Gastroesophageal sphincter (tissue), 4 donors: ENCODE data around the gene MYO1G. TPM values are rescaled to one million over a fixed set of nuclear protein-coding genes. Genes with fewer than 3 reads are reported as not detected.
A peak's percentile ranks its signal among the peaks of the same experiment; 100 is the strongest.

Source experiments
- ATAC-seq: fragments of 150-250 bp; one replicate; pipeline ENCODE4 v1.9.1; 2016; ENCODE audit warnings: mild to moderate bottlenecking, moderate library complexity
- H3K27ac ChIP-seq, 4 donors: fragments of 200-600 bp; sonication (generic) in 3 of 4; 1 replicate in 3 of 4; 2 replicates in 1 of 4; pipeline ENCODE4 v1.5.1; 2016 to 2019
- H3K27me3 ChIP-seq: fragments of 200-600 bp; sonication (generic); one replicate; pipeline ENCODE4 v1.5.1; 2019
- H3K36me3 ChIP-seq, 2 donors: fragments of 200-600 bp; sonication (generic); one replicate each; pipeline ENCODE4 v1.5.1; 2019; ENCODE audit warnings: control low read depth in 1 of 2
- H3K4me1 ChIP-seq, 3 donors: fragments of 200-600 bp; sonication (generic); 1 replicate in 2 of 3; 2 replicates in 1 of 3; pipeline ENCODE4 v1.5.1; 2016 to 2019; ENCODE audit warnings: control low read depth in 2 of 3
- H3K4me3 ChIP-seq, 2 donors: fragments of 200-600 bp; sonication (generic); one replicate each; pipeline ENCODE4 v1.5.1; 2019; ENCODE audit warnings: mild to moderate bottlenecking in 1 of 2, moderate library complexity in 1 of 2
- H3K9me3 ChIP-seq, 3 donors: fragments of 200-600 bp; sonication (generic); one replicate each; pipeline ENCODE4 v1.5.1; 2017 to 2019; ENCODE audit warnings: control low read depth in 2 of 3
- CTCF ChIP-seq, 4 experiments: fragments of 200-600 bp in 2 of 4; fragments of 450-650 bp in 2 of 4; sonication (generic) in 1 of 4; IDR thresholded peaks; one replicate each; pipeline ENCODE4 v1.5.1; 2017 to 2019; ENCODE audit warnings: antibody characterized with exemption in 4 of 4, mild to moderate bottlenecking in 2 of 4, moderate library complexity in 2 of 4
- EP300 ChIP-seq: sonication (generic); formaldehyde crosslinking; IDR thresholded peaks from one replicate; pipeline ENCODE4 v1.6.1; 2017; ENCODE audit warnings: antibody characterized with exemption, mild to moderate bottlenecking
- POLR2A ChIP-seq, 2 donors: fragments of 450-650 bp; IDR thresholded peaks; one replicate each; pipeline ENCODE4 v1.6.1; 2017; ENCODE audit warnings: antibody characterized with exemption in 2 of 2, mild to moderate bottlenecking in 2 of 2, moderate library complexity in 1 of 2
- POLR2AphosphoS5 ChIP-seq: sonication (generic); formaldehyde crosslinking; IDR thresholded peaks from one replicate; pipeline ENCODE4 v1.6.1; 2017; ENCODE audit warnings: antibody characterized with exemption
- WGBS, 2 donors: methylation state at CpG; one replicate each; pipeline ENCODE4 v1.1.5; 2018; ENCODE audit warnings: low coverage in 1 of 2; 5-methylcytosine and 5-hydroxymethylcytosine counted together
- total RNA-seq, 4 donors: library from RNA; depleted of rRNA; stranded (reverse); fragments of >200 nt; gene quantifications; one replicate each; pipeline ENCODE4 v1.1.0, GENCODE V29; 2016

The MYO1G gene
- total RNA-seq, 4 donors from 2014 or later, result 1.4 to 3.6 (median 2.0) TPM

DNA sequence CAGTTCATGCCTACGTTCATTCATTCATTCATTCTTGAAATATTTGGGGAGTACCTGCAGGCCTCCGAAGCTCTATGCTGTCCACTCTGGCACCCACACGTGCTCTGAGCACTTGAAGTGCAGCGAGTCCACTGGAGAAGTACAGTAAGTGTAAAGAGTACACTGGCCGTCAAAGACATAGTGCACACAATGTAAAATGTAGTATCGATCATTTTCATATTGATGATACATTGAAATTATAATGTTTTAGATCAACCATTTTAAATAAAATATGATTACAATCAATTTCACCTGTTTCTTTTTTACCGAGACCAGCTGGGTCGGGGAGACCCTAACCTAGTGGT lies 56.5 kb downstream of the MYO1G start:
- peaks cover 0 to 6% (median 4%) of the 10 kb centered on the region in 3 donors for H3K4me1 ChIP-seq
- WGBS, 2 donors, result 50 to 68% methylated on average over 6 to 7 of the region's 8 CpGs
- peak in 1 of 4 experiments; percentile 1 for TF ChIP-seq CTCF (IDR thresholded peaks at IDR 0.05)
- TF ChIP-seq POLR2AphosphoS5, result no peak
- no peak for TF ChIP-seq EP300
- no peak for TF ChIP-seq POLR2A (IDR thresholded peaks at IDR 0.05)
- no peaks in the 10 kb centered on the region for H3K36me3 ChIP-seq
- H3K4me3 ChIP-seq, result no peak overlapping the region
- no peak overlapping the region for H3K27ac ChIP-seq
- no peaks in the 10 kb centered on the region for H3K27me3 ChIP-seq
- ATAC-seq, result no peak
- H3K9me3 ChIP-seq, result no peaks in the 10 kb centered on the region

GRCh38 chr7:44921607-44922350 lies 57.0 kb downstream of the MYO1G start:
- no peak for TF ChIP-seq POLR2A (IDR thresholded peaks at IDR 0.05)
- TF ChIP-seq CTCF (IDR thresholded peaks at IDR 0.05), result peak; percentile 73 to 92 (median 88)
- no peak for TF ChIP-seq EP300
- TF ChIP-seq POLR2AphosphoS5, result no peak
- H3K27me3 ChIP-seq, result no peaks in the 10 kb centered on the region
- no peaks in the 10 kb centered on the region for H3K9me3 ChIP-seq
- peak; percentile 91 for ATAC-seq
- WGBS, 2 donors, result 54 to 77% methylated on average over 6 to 9 of the region's 14 CpGs
- no peak overlapping the region for H3K4me3 ChIP-seq
- no peaks in the 10 kb centered on the region for H3K36me3 ChIP-seq
- H3K4me1 ChIP-seq, result peaks cover 0 to 6% (median 4%) of the 10 kb centered on the region in 3 donors
- no peak overlapping the region for H3K27ac ChIP-seq

GRCh38 chr7:44920119-44920518 lies 58.7 kb downstream of the MYO1G start:
- Histone ChIP-seq H3K27me3 (no peaks in the 10 kb centered on the region), H3K4me3 (no peak overlapping the region), H3K9me3 (no peaks in the 10 kb centered on the region), H3K27ac (no peak overlapping the region), H3K4me1 (peaks cover 0 to 6% (median 4%) of the 10 kb centered on the region in 3 donors), H3K36me3 (no peaks in the 10 kb centered on the region)
- TF ChIP-seq POLR2A (IDR thresholded peaks at IDR 0.05), result no peak
- no peak for TF ChIP-seq EP300
- TF ChIP-seq CTCF (IDR thresholded peaks at IDR 0.05), result no peak
- no peak for ATAC-seq
- WGBS, 2 donors, result 81 to 89% methylated on average over 3 of the region's 3 CpGs

DNA sequence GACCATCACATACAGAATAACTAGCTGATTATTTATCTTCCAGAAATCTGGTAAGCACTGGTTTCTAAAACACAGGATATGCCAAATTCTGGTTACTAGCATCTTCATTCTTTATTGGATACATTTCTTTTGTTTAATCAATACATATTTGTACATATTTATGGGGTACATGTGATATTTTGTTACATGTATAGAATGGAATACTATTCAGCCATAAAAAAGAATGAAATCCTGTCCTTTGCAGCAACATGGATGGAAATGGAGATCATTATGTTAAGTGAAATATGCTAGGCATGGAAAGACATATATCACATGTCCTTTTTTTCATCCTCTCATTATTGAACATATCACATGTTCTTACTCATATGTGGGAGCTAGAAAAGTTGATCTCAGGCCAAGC lies 60.8 kb downstream of the MYO1G start:
- Histone ChIP-seq H3K27ac (no peak overlapping the region), H3K36me3 (no peaks in the 10 kb centered on the region), H3K4me1 (peaks cover 0 to 6% (median 4%) of the 10 kb centered on the region in 3 donors), H3K27me3 (no peaks in the 10 kb centered on the region), H3K4me3 (no peak overlapping the region), H3K9me3 (no peaks in the 10 kb centered on the region)
- no peak for ATAC-seq
- TF ChIP-seq POLR2A (IDR thresholded peaks at IDR 0.05) (no peak), CTCF (IDR thresholded peaks at IDR 0.05) (no peak), POLR2AphosphoS5 (no peak), EP300 (no peak)

- H3K36me3 ChIP-seq, result no peaks in the 10 kb centered on the region
- no peaks in the 10 kb centered on the region for H3K9me3 ChIP-seq
- peaks cover 0 to 10% (median 4%) of the 10 kb centered on the region in 3 donors for H3K4me1 ChIP-seq
- TF ChIP-seq EP300, result no peak
- no peak for TF ChIP-seq CTCF (IDR thresholded peaks at IDR 0.05)
- TF ChIP-seq POLR2A (IDR thresholded peaks at IDR 0.05), result no peak
- TF ChIP-seq POLR2AphosphoS5, result no peak
- H3K27ac ChIP-seq, result no peak overlapping the region
- ATAC-seq, result no peak
- H3K27me3 ChIP-seq, result no peaks in the 10 kb centered on the region
- no peak overlapping the region for H3K4me3 ChIP-seq
- 88 to 100% methylated on average over 1 of the region's 2 CpGs for WGBS, 2 donors
These were observed 61.4 kb downstream of the MYO1G start for GRCh38 chr7:44917465-44917864.
